Peyer's patch (tissue), 4 donors: Measurements from ENCODE around the gene SKIC8. TPM values are rescaled to one million over a fixed set of nuclear protein-coding genes. Genes with fewer than 3 reads are reported as not detected.
A peak's percentile ranks its signal among the peaks of the same experiment; 100 is the strongest.

ENCODE experiments used
- DNase-seq, 3 donors: peaks; one replicate each; pipeline ENCODE4 v3.0.0-alpha.2; 2017 to 2019
- H3K27ac ChIP-seq, 4 donors: fragments of 200-600 bp; sonication (generic); one replicate each; pipeline ENCODE4 v1.5.1; 2016 to 2019
- H3K27me3 ChIP-seq, 2 donors: fragments of 200-600 bp; sonication (generic); one replicate each; pipeline ENCODE4 v1.5.1; 2019
- H3K36me3 ChIP-seq, 3 donors: fragments of 200-600 bp; sonication (generic); one replicate each; pipeline ENCODE4 v1.5.1; 2016 to 2019
- H3K4me1 ChIP-seq, 4 donors: fragments of 200-600 bp; sonication (generic); one replicate each; pipeline ENCODE4 v1.5.1; 2016 to 2019
- H3K4me3 ChIP-seq, 4 donors: fragments of 200-600 bp; sonication (generic); 1 replicate in 3 of 4; 2 replicates in 1 of 4; pipeline ENCODE4 v1.5.1; 2016 to 2019; ENCODE audit warnings: mild to moderate bottlenecking in 1 of 4
- H3K9me3 ChIP-seq, 4 donors: fragments of 200-600 bp; sonication (generic); one replicate each; pipeline ENCODE4 v1.5.1; 2016 to 2019; ENCODE audit warnings: mild to moderate bottlenecking in 1 of 4
- POLR2A ChIP-seq, 2 donors: fragments of 450-650 bp; IDR thresholded peaks; one replicate each; pipeline ENCODE4 v1.5.1; 2017; ENCODE audit warnings: antibody characterized with exemption in 2 of 2, mild to moderate bottlenecking in 2 of 2, moderate library complexity in 2 of 2
- total RNA-seq, 4 donors: library from RNA; depleted of rRNA; stranded (reverse); fragments of >200 nt; gene quantifications; one replicate each; pipeline ENCODE4 v1.1.0, GENCODE V29; 2016
- TF ChIP-seq, protein P1 (sequence below), 6 experiments: fragments of 450-650 bp in 4 of 6; fragments of 200-600 bp in 2 of 6; sonication (generic) in 1 of 6; IDR thresholded peaks; one replicate each; pipeline ENCODE4 v1.5.1; 2017 to 2019; ENCODE audit warnings: antibody characterized with exemption in 6 of 6, mild to moderate bottlenecking in 3 of 6, moderate library complexity in 1 of 6

SKIC8 gene
- 10 to 100 TPM; 23.7 to 46.2 (median 43.7) TPM for total RNA-seq

DNA sequence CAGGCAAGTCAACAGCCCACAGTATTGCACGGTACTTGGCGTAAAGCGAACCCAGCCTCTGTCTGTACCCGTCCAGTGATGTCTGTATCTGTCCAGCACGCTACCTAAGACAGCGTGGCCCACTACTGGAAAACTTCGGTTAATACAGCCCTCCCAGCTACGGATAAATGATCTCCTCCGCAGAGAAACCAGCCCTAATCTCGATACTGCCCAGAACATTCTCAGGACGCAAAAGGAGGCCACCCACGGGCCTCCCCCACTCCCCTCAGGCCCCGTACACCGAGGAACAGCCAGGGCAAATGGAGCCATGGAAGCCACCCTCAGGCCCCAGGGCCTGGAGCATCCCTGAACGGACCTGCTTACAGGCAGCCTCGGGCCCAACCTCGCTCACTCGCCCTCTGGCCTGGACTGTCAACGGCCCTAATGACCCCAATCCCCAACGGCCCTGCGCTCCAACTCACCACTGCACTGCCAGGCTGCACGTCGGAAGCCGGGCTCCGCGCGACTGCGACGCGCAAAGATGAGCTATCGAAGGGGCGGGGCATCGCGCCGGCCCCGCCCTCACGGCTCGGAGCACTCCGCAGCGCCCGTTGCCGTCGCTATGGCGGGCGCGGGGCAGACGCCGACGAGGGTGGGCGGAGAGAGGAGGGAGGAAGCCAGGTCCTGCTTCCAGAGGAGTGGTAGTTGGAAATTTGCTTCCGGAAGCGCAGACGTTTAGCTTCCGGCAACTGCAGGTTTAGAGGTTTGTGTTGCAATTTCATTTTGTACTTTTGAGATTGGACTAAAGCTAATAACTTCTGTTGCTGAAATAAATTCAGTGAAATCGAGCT, at the start of gene SKIC8:
Gene SKIC8, minus strand, starts transcription at position 509 of the 830 bp plus-strand sequence. CDS start 3,923 bp downstream, outside the sequence.
- H3K4me1 ChIP-seq: peaks cover 0 to 6% (median 3%) of the 10 kb centered on the region in 4 donors
- no peaks in the 10 kb centered on the region for H3K9me3 ChIP-seq
- TF ChIP-seq, protein P1, sequence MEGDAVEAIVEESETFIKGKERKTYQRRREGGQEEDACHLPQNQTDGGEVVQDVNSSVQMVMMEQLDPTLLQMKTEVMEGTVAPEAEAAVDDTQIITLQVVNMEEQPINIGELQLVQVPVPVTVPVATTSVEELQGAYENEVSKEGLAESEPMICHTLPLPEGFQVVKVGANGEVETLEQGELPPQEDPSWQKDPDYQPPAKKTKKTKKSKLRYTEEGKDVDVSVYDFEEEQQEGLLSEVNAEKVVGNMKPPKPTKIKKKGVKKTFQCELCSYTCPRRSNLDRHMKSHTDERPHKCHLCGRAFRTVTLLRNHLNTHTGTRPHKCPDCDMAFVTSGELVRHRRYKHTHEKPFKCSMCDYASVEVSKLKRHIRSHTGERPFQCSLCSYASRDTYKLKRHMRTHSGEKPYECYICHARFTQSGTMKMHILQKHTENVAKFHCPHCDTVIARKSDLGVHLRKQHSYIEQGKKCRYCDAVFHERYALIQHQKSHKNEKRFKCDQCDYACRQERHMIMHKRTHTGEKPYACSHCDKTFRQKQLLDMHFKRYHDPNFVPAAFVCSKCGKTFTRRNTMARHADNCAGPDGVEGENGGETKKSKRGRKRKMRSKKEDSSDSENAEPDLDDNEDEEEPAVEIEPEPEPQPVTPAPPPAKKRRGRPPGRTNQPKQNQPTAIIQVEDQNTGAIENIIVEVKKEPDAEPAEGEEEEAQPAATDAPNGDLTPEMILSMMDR (IDR thresholded peaks at IDR 0.05): no peak
- TF ChIP-seq POLR2A (IDR thresholded peaks at IDR 0.05): peak; percentile 64 to 72
- DNase-seq: peak; percentile 83 to 96 (median 95)
- peak within 1 kb of the TSS; percentile 68 to 93 (median 80) for H3K4me3 ChIP-seq
- H3K36me3 ChIP-seq: peaks cover 0 to 3% (median 0%) of the 10 kb centered on the region in 3 donors
- peaks cover 0 to 2% of the 10 kb centered on the region in 2 donors for H3K27me3 ChIP-seq
- H3K27ac ChIP-seq: peak within 1 kb of the TSS; percentile 39 to 82 (median 67)

DNA sequence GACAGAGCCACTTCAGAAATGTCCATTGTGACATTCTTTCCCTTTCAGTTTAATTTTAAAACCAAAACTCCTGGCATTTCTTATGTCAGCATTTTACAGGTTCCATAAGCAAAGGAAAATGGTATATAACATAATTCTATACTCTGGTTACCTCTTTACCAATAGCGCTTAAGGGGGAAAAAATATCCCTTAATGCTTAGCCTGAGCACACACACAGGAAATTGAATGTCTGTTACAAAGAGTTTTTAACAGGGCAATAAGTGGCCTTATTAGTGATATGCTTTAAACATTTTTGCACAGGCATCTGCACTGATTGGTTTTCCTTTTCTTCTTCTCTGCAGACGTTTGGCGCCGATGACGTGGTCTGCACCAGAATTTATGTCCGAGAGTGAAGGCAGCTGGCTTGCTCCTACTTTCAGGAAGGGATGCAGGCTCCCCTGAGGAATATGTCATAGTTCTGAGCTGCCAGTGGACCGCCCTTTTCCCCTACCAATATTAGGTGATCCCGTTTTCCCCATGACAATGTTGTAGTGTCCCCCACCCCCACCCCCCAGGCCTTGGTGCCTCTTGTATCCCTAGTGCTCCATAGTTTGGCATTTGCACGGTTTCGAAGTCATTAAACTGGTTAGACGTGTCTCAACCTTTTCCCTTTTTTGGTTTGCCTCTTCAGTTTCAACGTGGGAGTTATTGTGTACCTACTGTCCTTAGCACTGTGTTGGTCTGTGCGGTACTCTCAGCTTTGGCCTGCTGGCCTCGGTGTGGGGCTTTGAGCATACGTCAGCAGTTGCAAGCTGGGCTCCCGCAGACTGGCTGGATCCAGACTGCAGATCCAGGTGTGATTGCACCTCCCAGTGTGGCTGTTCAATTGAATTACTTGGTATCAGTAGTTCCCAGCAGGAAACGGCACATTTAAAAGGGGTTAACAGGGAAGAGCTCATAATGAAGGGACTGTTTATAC, 48.5 kb upstream of the SKIC8 start:
- H3K4me3 ChIP-seq: no peak overlapping the region
- no peaks in the 10 kb centered on the region for H3K9me3 ChIP-seq
- H3K4me1 ChIP-seq: no peaks in the 10 kb centered on the region
- no peaks in the 10 kb centered on the region for H3K27me3 ChIP-seq
- no peaks in the 10 kb centered on the region for H3K36me3 ChIP-seq
- H3K27ac ChIP-seq: no peak overlapping the region
- TF ChIP-seq, protein P1 (IDR thresholded peaks at IDR 0.05): no peak
- TF ChIP-seq POLR2A (IDR thresholded peaks at IDR 0.05): no peak
- no peak for DNase-seq

DNA sequence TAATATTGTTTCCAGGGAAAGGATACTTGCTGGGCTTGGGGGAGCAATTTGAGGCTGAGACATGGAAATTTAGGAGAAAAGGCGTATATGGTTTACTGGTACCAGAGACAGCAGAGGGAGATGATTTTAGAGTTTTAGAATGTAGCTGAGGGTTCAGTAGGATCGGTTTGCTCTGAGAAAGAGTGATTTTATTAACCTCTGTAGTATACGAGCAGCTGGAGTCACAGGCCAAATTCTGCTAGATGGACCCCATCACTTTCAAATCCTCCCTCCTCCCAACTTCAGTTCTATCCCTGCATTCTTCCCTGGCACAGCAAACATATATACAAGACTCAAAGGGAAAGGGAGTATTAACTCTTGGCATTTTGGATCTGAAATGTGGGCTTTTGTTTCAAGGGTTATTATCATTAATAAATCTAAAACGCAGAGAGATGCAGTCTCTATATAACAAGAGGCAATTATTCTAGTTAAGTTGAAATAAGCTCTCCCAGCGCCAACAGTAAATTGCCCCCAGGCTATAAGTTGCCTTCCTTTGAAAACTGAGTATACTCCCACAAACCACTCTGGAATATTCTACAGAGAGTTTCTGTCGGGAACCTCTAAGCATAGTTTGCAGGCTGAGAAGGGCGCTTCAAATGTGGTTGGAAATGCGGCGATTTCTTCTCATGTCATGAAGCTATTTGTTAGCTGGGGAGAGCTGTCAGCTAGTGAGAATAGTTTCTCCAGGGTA, 46.2 kb upstream of the SKIC8 start:
- DNase-seq: no peak
- TF ChIP-seq, protein P1 (IDR thresholded peaks at IDR 0.05): no peak
- TF ChIP-seq POLR2A (IDR thresholded peaks at IDR 0.05): no peak
- Histone ChIP-seq H3K27ac (no peak overlapping the region), H3K27me3 (peaks cover 0 to 7% of the 10 kb centered on the region in 2 donors), H3K9me3 (no peaks in the 10 kb centered on the region), H3K4me3 (no peak overlapping the region), H3K36me3 (no peaks in the 10 kb centered on the region), H3K4me1 (peaks cover 0 to 10% (median 0%) of the 10 kb centered on the region in 4 donors)

DNA sequence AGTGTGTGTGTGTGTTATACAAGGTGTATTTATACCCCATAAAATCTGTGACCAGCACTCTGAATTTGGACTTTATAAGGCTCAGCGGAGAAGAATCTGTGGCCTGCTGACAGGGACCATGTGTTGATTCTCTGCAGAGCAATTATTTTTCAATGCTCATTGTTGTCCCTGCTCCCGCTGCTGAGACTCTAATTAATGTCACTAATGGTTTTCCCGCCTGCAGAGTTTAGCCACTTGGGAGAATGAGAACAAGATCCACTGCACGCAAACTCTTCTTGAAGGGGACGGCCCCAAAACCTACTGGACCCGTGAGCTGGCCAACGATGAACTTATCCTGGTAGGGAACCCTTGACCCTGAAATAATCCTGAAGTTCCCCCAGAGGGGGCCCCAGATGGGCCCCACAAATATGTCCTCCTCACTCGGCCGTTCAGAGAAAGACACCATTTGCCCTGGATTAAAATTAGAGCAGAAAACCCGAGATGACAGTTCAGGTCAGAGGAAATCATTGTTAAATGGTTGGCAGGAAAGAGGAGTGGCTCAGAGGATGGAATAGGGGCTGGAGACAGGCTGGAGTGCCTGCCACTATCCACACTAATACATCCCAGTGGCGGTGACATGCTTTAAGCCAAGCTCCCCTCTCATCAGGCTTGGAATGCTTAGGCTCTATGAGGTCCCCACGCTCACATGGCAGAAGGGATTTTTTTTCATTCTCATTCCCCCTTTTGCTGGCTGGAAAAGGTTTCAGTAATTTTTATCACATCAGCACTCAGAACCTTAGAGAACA, 44.1 kb upstream of the SKIC8 start:
- no peak for TF ChIP-seq POLR2A (IDR thresholded peaks at IDR 0.05)
- TF ChIP-seq, protein P1 (IDR thresholded peaks at IDR 0.05): no peak
- H3K27me3 ChIP-seq: peaks cover 0 to 14% of the 10 kb centered on the region in 2 donors

More for the DNA sequence above, 44.1 kb upstream of the SKIC8 start:
- H3K36me3 ChIP-seq: no peaks in the 10 kb centered on the region
- H3K4me1 ChIP-seq: peaks cover 0 to 17% (median 0%) of the 10 kb centered on the region in 4 donors
- no peak for DNase-seq
- no peak overlapping the region for H3K4me3 ChIP-seq
- H3K9me3 ChIP-seq: no peaks in the 10 kb centered on the region
- H3K27ac ChIP-seq: no peak overlapping the region
